Astrocyte of the spinal cord (primary cell): Measurements from ENCODE around the gene LASP1.
A peak's percentile ranks its signal among the peaks of the same experiment; 100 is the strongest.
"Not testable (repeated sequence)": the region's sequence is repeated elsewhere in the genome, so short reads cannot be mapped to it uniquely, and the experiment has no call there.

Experiments used
- DNase-seq: peaks from one replicate; pipeline ENCODE4 v3.0.0; 2011; ENCODE audit warnings: low read depth, low spot score
- H3K4me3 ChIP-seq: 2 replicates; pipeline ENCODE4 v1.5.1; 2011; ENCODE audit warnings: low read depth, mild to moderate bottlenecking, low read length, moderate library complexity
- CTCF ChIP-seq: IDR thresholded peaks from 2 replicates; pipeline ENCODE4 v1.5.1; 2012; ENCODE audit warnings: low read depth, mild to moderate bottlenecking, low read length, inconsistent platforms
- in situ Hi-C: cut with HindIII; loops from 2 replicates; pipeline ENCODE4 v1.10.0; 2017; ENCODE audit warnings: low sequenced_read_pairs

Gene LASP1

GRCh38 chr17:38850374-38850773, 19.5 kb upstream of the LASP1 start:
- no peak for TF ChIP-seq CTCF
- no peak for DNase-seq
- H3K4me3 ChIP-seq, result no peak overlapping the region
- in situ Hi-C loops, result no loop called here

GRCh38 chr17:38851434-38851833, 18.4 kb upstream of the LASP1 start:
- DNase-seq, result no peak
- in situ Hi-C loops, result no loop called here
- TF ChIP-seq CTCF, result no peak
- peak overlapping the region; percentile 97 for H3K4me3 ChIP-seq

GRCh38 chr17:38852771-38853291, 17.0 kb upstream of the LASP1 start:
- in situ Hi-C loops, result no loop called here
- peak overlapping the region; percentile 97 for H3K4me3 ChIP-seq

GRCh38 chr17:38853292-38854219, 16.3 kb upstream of the LASP1 start, which contains the start of gene RPL23:
RPL23 (minus strand) TSS chr17:38853721; CDS start chr17:38853710, 11 bp downstream.
- DNase-seq, result peak; percentile 99
- no peak for TF ChIP-seq CTCF
- in situ Hi-C loops, result no loop called here
- H3K4me3 ChIP-seq, result peak within 1 kb of the TSS; percentile 97

More at GRCh38 chr17:38852771-38853291, 17.0 kb upstream of the LASP1 start:
- no peak for TF ChIP-seq CTCF
- no peak for DNase-seq

- DNase-seq, result peak; percentile 73
- H3K4me3 ChIP-seq, in situ Hi-C loops: not testable (repeated sequence)
These were observed 14.7 kb upstream of the LASP1 start for GRCh38 chr17:38855101-38855714.

GRCh38 chr17:38857271-38857670, 12.6 kb upstream of the LASP1 start:
- in situ Hi-C loops, result no loop called here

More at GRCh38 chr17:38857271-38857670, 12.6 kb upstream of the LASP1 start:
- no peak for DNase-seq
- no peak for TF ChIP-seq CTCF
- no peak overlapping the region for H3K4me3 ChIP-seq
